IMR-90 (cell line): ENCODE measurements around the gene INSL3. TPM values are rescaled to one million over a fixed set of nuclear protein-coding genes. Genes with fewer than 3 reads are reported as not detected.

Experiments used
- ATAC-seq: fragments of 200-7000 bp; cut with Tn5 transposase; 2 replicates; pipeline ENCODE4 v1.9.1; 2020; ENCODE audit warnings: low read depth, mild to moderate bottlenecking, moderate library complexity
- BruUV-seq: library from RNA; stranded (reverse); fragments of 400-500 nt; replicated peaks from 2 replicates; lab custom pipeline; 2021; lab: Mats Ljungman, UMichigan
- CTCF ChIA-PET: fragments of 300-600 bp; formaldehyde crosslinking; extraction: SDS; loops from one replicate; lab custom pipeline; 2021; ENCODE audit warnings: antibody characterized with exemption; lab: Yijun Ruan, JAX
- POLR2A ChIA-PET: fragments of 300-600 bp; sonication (Branson Sonifier 250); formaldehyde crosslinking; loops from one replicate; lab custom pipeline; 2022; ENCODE audit warnings: antibody characterized with exemption; ENCODE audit not compliant: unreplicated experiment; lab: Charles Lee
- DNase-seq: peaks from one replicate; pipeline ENCODE4 v3.0.0; 2013
- H2AFZ ChIP-seq: replicated peaks from 2 replicates; pipeline ENCODE3; 2013; ENCODE audit warnings: low read length, mild to moderate bottlenecking; ENCODE audit not compliant: poor library complexity
- H2AK5ac ChIP-seq: 2 replicates; pipeline ENCODE4 v1.6.1; 2013; ENCODE audit warnings: low read depth, low read length, inconsistent platforms
- H2AK9ac ChIP-seq: replicated peaks from 2 replicates; pipeline ENCODE3; 2013; ENCODE audit warnings: mild to moderate bottlenecking, low read depth, low read length, moderate library complexity; ENCODE audit not compliant: poor library complexity
- H2BK120ac ChIP-seq: 2 replicates; pipeline ENCODE4 v1.6.1; 2013; ENCODE audit warnings: low read depth, low read length, inconsistent platforms
- H2BK15ac ChIP-seq: 3 replicates; pipeline ENCODE4 v1.6.1; 2013; ENCODE audit warnings: low read depth, low read length, inconsistent platforms
- H2BK20ac ChIP-seq: 2 replicates; pipeline ENCODE4 v1.6.1; 2013; ENCODE audit warnings: low read depth, mild to moderate bottlenecking, inconsistent platforms, low read length, moderate library complexity
- H2BK5ac ChIP-seq: 2 replicates; pipeline ENCODE4 v1.6.1; 2013; ENCODE audit warnings: mild to moderate bottlenecking, low read depth, low read length, inconsistent platforms; ENCODE audit not compliant: poor library complexity, severe bottlenecking
- H3K14ac ChIP-seq: replicated peaks from 2 replicates; pipeline ENCODE4 v1.6.1; 2013; ENCODE audit warnings: low read depth, low read length, inconsistent platforms
- H3K18ac ChIP-seq: 2 replicates; pipeline ENCODE4 v1.6.1; 2013; ENCODE audit warnings: low read depth, low read length, control low read depth
- H3K23ac ChIP-seq: 2 replicates; pipeline ENCODE4 v1.6.1; 2013; ENCODE audit warnings: low read depth, low read length, inconsistent platforms
- H3K27ac ChIP-seq: 2 replicates; pipeline ENCODE4 v1.5.1; 2013; ENCODE audit warnings: mild to moderate bottlenecking, control low read depth, low read length; ENCODE audit not compliant: insufficient read depth
- H3K27me3 ChIP-seq: 2 replicates; pipeline ENCODE4 v1.6.1; 2013; ENCODE audit warnings: low read length; ENCODE audit not compliant: control insufficient read depth, insufficient read depth
- H3K36me3 ChIP-seq: 2 replicates; pipeline ENCODE4 v1.6.1; 2013; ENCODE audit warnings: low read length, mixed read lengths; ENCODE audit not compliant: control insufficient read depth, insufficient read depth
- H3K4ac ChIP-seq: 2 replicates; pipeline ENCODE4 v1.6.1; 2013; ENCODE audit warnings: low read depth, low read length, inconsistent platforms
- H3K4me1 ChIP-seq: 2 replicates; pipeline ENCODE4 v1.6.1; 2013; ENCODE audit warnings: low read length, mixed read lengths; ENCODE audit not compliant: control insufficient read depth, insufficient read depth
- H3K4me2 ChIP-seq: 2 replicates; pipeline ENCODE4 v1.6.1; 2013; ENCODE audit warnings: low read depth, mild to moderate bottlenecking, control low read depth, low read length, moderate library complexity
- H3K4me3 ChIP-seq: 2 replicates; pipeline ENCODE4 v1.5.1; 2013; ENCODE audit warnings: low read depth, mild to moderate bottlenecking, control low read depth, low read length, moderate library complexity; ENCODE audit not compliant: insufficient read depth
- H3K56ac ChIP-seq: 2 replicates; pipeline ENCODE4 v1.6.1; 2013; ENCODE audit warnings: low read length, inconsistent platforms; ENCODE audit not compliant: insufficient read depth; ENCODE audit errors: extremely low read depth
- H3K79me1 ChIP-seq, 2 experiments: 2 replicates each; pipeline ENCODE4 v1.6.1; 2013; ENCODE audit warnings: low read length in 2 of 2, inconsistent platforms in 1 of 2, low read depth in 1 of 2
- H3K9ac ChIP-seq: 2 replicates; pipeline ENCODE4 v1.6.1; 2013; ENCODE audit warnings: low read depth, low read length, control low read depth
- H3K9me1 ChIP-seq: 2 replicates; pipeline ENCODE4 v1.6.1; 2013; ENCODE audit warnings: low read length, inconsistent platforms; ENCODE audit not compliant: insufficient read depth
- H3K9me3 ChIP-seq: 2 replicates; pipeline ENCODE4 v1.6.1; 2013; ENCODE audit warnings: low read length; ENCODE audit not compliant: control insufficient read depth, insufficient read depth
- H4K20me1 ChIP-seq: 2 replicates; pipeline ENCODE4 v1.6.1; 2013; ENCODE audit warnings: low read length, inconsistent platforms; ENCODE audit not compliant: insufficient read depth
- H4K5ac ChIP-seq: 2 replicates; pipeline ENCODE4 v1.6.1; 2013; ENCODE audit warnings: mild to moderate bottlenecking, low read depth, low read length, control low read depth
- H4K8ac ChIP-seq, 2 experiments: 2 replicates each; pipeline ENCODE4 v1.6.1; 2013; ENCODE audit warnings: low read depth in 2 of 2, low read length in 2 of 2, control low read depth in 1 of 2, inconsistent platforms in 1 of 2
- H4K91ac ChIP-seq: 2 replicates; pipeline ENCODE4 v1.6.1; 2013; ENCODE audit warnings: low read depth, low read length, inconsistent platforms; ENCODE audit not compliant: insufficient read depth
- CEBPB ChIP-seq: IDR thresholded peaks from 2 replicates; pipeline ENCODE4 v1.6.1; 2012; ENCODE audit warnings: low read depth, low read length, improper control_type of control experiment
- CHD1 ChIP-seq: IDR thresholded peaks from 2 replicates; pipeline ENCODE4 v1.6.1; 2012; ENCODE audit warnings: low read depth, low read length, improper control_type of control experiment
- FOS ChIP-seq: fragments of 150-350 bp; IDR thresholded peaks from 2 replicates; pipeline ENCODE4 v1.6.1; 2016; ENCODE audit warnings: low read depth, low read length
- MAFK ChIP-seq: IDR thresholded peaks from 2 replicates; pipeline ENCODE4 v1.6.1; 2012; ENCODE audit warnings: low read depth, low read length, improper control_type of control experiment
- MAZ ChIP-seq: IDR thresholded peaks from 2 replicates; pipeline ENCODE4 v1.6.1; 2012; ENCODE audit warnings: low read depth, mild to moderate bottlenecking, low read length, improper control_type of control experiment, moderate library complexity, borderline replicate concordance
- MXI1 ChIP-seq: IDR thresholded peaks from 2 replicates; pipeline ENCODE4 v1.6.1; 2012; ENCODE audit warnings: low read depth, mild to moderate bottlenecking, low read length, moderate library complexity, borderline replicate concordance
- NFE2L2 ChIP-seq: fragments of 150-350 bp; IDR thresholded peaks from 2 replicates; pipeline ENCODE4 v1.6.1; 2016; ENCODE audit warnings: low read depth, mild to moderate bottlenecking, low read length
- POLR2A ChIP-seq: IDR thresholded peaks from 2 replicates; pipeline ENCODE4 v1.6.1; 2012; ENCODE audit warnings: mild to moderate bottlenecking, low read depth, low read length
- RAD21 ChIP-seq: IDR thresholded peaks from 2 replicates; pipeline ENCODE4 v1.6.1; 2012; ENCODE audit warnings: low read length, improper control_type of control experiment
- RCOR1 ChIP-seq: IDR thresholded peaks from 2 replicates; pipeline ENCODE4 v1.6.1; 2012; ENCODE audit warnings: mild to moderate bottlenecking, low read length, improper control_type of control experiment; ENCODE audit not compliant: insufficient replicate concordance
- RFX5 ChIP-seq: IDR thresholded peaks from 2 replicates; pipeline ENCODE4 v1.8.0; 2012; ENCODE audit warnings: low read depth, mild to moderate bottlenecking, low read length, moderate library complexity
- USF2 ChIP-seq: fragments of 150-350 bp; IDR thresholded peaks from 2 replicates; pipeline ENCODE4 v1.6.1; 2017; ENCODE audit warnings: mild to moderate bottlenecking, antibody characterized with exemption, low read length, low read depth
- WGBS, 2 experiments: methylation state at CpG; one replicate each; pipeline versions ENCODE4 v1.1.5 to v1.1.7; 2013; ENCODE audit warnings: missing lambda C conversion rate in 2 of 2; ENCODE audit not compliant: insufficient read length in 1 of 2; ENCODE audit errors: extremely low coverage in 2 of 2; 5-methylcytosine and 5-hydroxymethylcytosine counted together
- dilution Hi-C: fragments of 300-500 bp; cut with HindIII; formaldehyde crosslinking; loops from one replicate; pipeline ENCODE4 v1.14.3; 2018; ENCODE audit warnings: low sequenced_read_pairs; ENCODE audit not compliant: unreplicated experiment
- in situ Hi-C: fragments of 300-500 bp; cut with MboI; formaldehyde crosslinking; loops from 3 replicates; pipeline ENCODE4 v1.14.3; 2019; ENCODE audit warnings: low sequenced_read_pairs, inconsistent platforms, mixed read lengths
- intact Hi-C: fragments of 100-400 bp; cut with micrococcal nuclease; formaldehyde crosslinking; loops from 2 replicates; pipeline ENCODE4 v1.10.0; 2022
- polyA plus RNA-seq, 3 experiments: library from polyadenylated mRNA; depleted of rRNA; stranded (reverse); fragments of >200 nt; gene quantifications; 2 replicates each; pipeline ENCODE4 v1.2.3, GENCODE V29; 2012; ENCODE audit warnings: low replicate concordance in 1 of 3
- total RNA-seq: library from RNA; depleted of rRNA; stranded (reverse); fragments of >200 nt; gene quantifications from 2 replicates; pipeline ENCODE4 v1.2.3, GENCODE V29; 2012
- TF ChIP-seq, protein P1 (sequence below): conservative IDR thresholded peaks from 2 replicates; pipeline ENCODE4 v1.5.1; 2012; ENCODE audit warnings: mild to moderate bottlenecking, low read depth, low read length, improper control_type of control experiment
- TF ChIP-seq, protein P2 (sequence below): fragments of 150-350 bp; IDR thresholded peaks from 2 replicates; pipeline ENCODE4 v1.6.1; 2016; ENCODE audit warnings: low read depth, mild to moderate bottlenecking, low read length, moderate library complexity, borderline replicate concordance

INSL3 gene
- total and polyA plus RNA-seq, 2 of the 4 experiments (the other 2 are of a cell fraction), result not detected

GRCh38 chr19:17847538-17848366 is 26.4 kb upstream of the INSL3 start, which contains the start of gene JAK3:
Gene JAK3 (minus strand): TSS chr19:17847982. CDS start chr19:17844417, 3,565 bp downstream.
- Histone ChIP-seq H2AK5ac (peak within 1 kb of the TSS; percentile 56; the same call in 1 of the 2 replicates), H2AK9ac (peak within 1 kb of the TSS; percentile 88), H3K9me1 (no peaks in the 10 kb centered on the region), H2AFZ (peak within 1 kb of the TSS; percentile 93), H3K23ac (no peak within 1 kb of the TSS), H4K5ac (peak within 1 kb of the TSS; percentile 94), H3K36me3 (no peaks in the 10 kb centered on the region), H2BK15ac (no peak within 1 kb of the TSS), H3K79me1 (no peaks in the 10 kb centered on the region), H4K8ac (peak within 1 kb of the TSS; percentile 66 to 87), H4K91ac (peak within 1 kb of the TSS; percentile 56), H3K18ac (peak within 1 kb of the TSS; percentile 42; the same call in 1 of the 2 replicates), H2BK20ac (peak within 1 kb of the TSS; percentile 14; the same call in 1 of the 2 replicates), H3K4me2 (peak within 1 kb of the TSS; percentile 69), H3K4ac (peak within 1 kb of the TSS; percentile 60), H2BK120ac (peak within 1 kb of the TSS; percentile 40; the same call in 1 of the 2 replicates), H3K9ac (peak within 1 kb of the TSS; percentile 87), H4K20me1 (no peaks in the 10 kb centered on the region), H3K27me3 (peaks cover 2% of the 10 kb centered on the region; the same call in 1 of the 2 replicates), H3K27ac (peak within 1 kb of the TSS; percentile 80), H2BK5ac (peak within 1 kb of the TSS; percentile 56), H3K4me1 (peaks cover 4% of the 10 kb centered on the region), H3K4me3 (peak within 1 kb of the TSS; percentile 34), H3K14ac (peak within 1 kb of the TSS; percentile 91), H3K9me3 (no peaks in the 10 kb centered on the region), H3K56ac (no peak within 1 kb of the TSS)
- dilution Hi-C loops (no loop called here), in situ Hi-C loops (no loop called here), intact Hi-C loops (no loop called here)
- ATAC-seq, result peak; percentile 92
- ChIA-PET CTCF (no interaction called here), POLR2A (no interaction called here)
- no TSS peak for BruUV-seq
- peak; percentile 46 for DNase-seq
- 33% methylated on average over 7 of the region's 40 CpGs; no CpG with 5 or more reads in 1 of the 2 experiments for WGBS, 2 experiments
- TF ChIP-seq CHD1, result no peak
- no peak for TF ChIP-seq POLR2A
- no peak for TF ChIP-seq RCOR1
- TF ChIP-seq, protein P1, sequence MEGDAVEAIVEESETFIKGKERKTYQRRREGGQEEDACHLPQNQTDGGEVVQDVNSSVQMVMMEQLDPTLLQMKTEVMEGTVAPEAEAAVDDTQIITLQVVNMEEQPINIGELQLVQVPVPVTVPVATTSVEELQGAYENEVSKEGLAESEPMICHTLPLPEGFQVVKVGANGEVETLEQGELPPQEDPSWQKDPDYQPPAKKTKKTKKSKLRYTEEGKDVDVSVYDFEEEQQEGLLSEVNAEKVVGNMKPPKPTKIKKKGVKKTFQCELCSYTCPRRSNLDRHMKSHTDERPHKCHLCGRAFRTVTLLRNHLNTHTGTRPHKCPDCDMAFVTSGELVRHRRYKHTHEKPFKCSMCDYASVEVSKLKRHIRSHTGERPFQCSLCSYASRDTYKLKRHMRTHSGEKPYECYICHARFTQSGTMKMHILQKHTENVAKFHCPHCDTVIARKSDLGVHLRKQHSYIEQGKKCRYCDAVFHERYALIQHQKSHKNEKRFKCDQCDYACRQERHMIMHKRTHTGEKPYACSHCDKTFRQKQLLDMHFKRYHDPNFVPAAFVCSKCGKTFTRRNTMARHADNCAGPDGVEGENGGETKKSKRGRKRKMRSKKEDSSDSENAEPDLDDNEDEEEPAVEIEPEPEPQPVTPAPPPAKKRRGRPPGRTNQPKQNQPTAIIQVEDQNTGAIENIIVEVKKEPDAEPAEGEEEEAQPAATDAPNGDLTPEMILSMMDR, result no peak
- no peak for TF ChIP-seq USF2
- TF ChIP-seq, protein P2, sequence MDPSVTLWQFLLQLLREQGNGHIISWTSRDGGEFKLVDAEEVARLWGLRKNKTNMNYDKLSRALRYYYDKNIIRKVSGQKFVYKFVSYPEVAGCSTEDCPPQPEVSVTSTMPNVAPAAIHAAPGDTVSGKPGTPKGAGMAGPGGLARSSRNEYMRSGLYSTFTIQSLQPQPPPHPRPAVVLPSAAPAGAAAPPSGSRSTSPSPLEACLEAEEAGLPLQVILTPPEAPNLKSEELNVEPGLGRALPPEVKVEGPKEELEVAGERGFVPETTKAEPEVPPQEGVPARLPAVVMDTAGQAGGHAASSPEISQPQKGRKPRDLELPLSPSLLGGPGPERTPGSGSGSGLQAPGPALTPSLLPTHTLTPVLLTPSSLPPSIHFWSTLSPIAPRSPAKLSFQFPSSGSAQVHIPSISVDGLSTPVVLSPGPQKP, result no peak
- no peak for TF ChIP-seq RFX5
- TF ChIP-seq NFE2L2, result no peak
- no peak for TF ChIP-seq CEBPB
- no peak for TF ChIP-seq MAFK
- TF ChIP-seq FOS, result no peak
- no peak for TF ChIP-seq RAD21
- no peak for TF ChIP-seq MAZ
- no peak for TF ChIP-seq MXI1
